HG03575 (cell line): ENCODE results near the gene CORO2B.

Experiments
- ATAC-seq: cut with Tn5 transposase; IDR thresholded peaks from one replicate; pipeline ENCODE4 v1.9.1; 2021; ENCODE audit not compliant: unreplicated experiment, insufficient number of reproducible peaks, low FRiP score; ENCODE audit errors: extremely low read depth

CORO2B gene

DNA sequence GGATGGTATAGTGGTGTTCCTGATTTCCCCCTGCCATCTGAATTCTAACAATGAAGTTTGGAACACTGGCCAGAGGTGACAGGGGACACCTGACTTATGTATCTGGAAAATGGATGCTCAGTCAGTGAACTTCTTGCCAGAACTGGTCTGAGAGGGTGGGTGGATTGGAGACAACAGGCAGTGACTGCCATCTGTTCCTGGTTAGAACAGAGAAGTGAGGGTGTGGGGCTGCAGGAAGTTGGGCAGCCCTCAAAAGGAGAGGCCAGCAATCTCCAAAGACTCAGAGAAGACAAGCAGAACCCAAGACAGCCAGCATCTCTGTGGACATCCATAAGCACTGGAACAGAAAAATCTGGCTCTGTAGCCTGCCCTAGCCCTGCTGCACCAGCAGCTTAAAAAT, 191.4 kb downstream of the CORO2B start:
- no peak for ATAC-seq

DNA sequence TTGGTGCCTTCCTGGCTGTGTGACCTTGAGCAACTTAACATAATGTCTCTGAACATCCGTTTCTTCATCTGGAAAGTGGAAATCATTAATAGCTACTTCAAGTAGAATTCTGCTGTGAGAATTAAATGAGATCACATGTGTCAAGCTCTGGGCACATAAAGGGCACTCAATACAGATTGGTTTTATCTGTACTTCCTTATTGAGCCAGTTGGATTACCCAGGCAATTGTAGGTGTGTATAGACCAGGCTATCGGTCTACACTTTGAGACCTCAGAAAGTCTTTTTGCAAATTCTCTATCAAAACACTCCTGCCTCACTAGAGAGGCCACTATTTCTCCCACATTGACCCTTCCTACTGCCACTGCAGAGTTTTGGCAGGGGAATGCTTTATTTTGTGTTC, 194.2 kb downstream of the CORO2B start:
- ATAC-seq: no peak

DNA sequence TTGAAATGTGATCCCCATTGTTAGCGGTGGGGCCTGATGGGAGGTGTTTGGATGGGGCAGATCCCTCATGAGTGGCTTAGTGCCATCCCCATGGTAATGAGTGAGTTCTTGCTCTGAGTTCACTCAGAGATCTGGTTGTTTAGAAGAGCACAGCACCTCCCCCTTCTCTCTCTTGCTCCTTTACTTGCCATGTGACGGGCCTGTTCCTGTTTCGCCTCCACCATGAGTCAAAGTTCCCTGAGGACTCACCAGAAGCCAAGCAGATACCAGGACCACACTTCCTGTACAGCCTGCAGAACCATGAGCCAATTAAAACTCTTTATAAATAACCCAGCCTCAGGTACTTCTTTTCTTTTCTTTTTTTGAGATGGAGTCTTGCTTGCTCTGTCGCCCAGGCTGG, 195.3 kb downstream of the CORO2B start:
- no peak for ATAC-seq

DNA sequence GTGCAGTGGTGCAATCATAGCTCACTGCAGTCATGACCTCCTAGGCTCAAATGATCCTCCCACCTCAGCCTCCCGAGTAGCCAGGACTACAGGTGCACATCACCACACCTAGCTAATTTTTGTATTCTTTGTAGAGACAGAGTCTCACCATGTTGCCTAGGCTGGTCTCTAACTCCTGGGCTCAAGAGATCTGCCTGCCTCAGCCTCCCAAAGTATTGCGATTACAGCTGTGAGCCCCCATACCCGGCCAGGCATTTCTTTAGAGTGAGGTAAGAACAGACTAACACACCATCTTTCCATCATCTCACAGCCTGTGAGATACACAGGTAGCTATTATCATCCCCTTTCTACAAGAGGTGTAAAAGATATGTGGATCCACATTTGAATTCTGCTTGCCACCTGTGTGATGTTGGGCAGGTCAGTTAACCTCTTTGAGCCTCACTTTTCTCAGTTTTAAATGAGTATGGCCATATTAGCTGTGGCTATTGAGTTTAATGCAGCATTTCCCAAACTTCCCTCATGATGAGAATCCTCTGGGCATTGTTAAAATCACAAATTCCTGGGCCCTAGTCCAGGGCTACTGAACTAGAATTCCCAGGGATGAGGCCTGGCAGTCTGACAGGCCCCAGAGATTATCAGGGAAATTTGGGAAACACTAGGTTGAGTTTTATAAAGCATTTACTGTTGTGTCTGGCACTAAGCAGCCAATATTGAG, 195.9 kb downstream of the CORO2B start:
- no peak for ATAC-seq

DNA sequence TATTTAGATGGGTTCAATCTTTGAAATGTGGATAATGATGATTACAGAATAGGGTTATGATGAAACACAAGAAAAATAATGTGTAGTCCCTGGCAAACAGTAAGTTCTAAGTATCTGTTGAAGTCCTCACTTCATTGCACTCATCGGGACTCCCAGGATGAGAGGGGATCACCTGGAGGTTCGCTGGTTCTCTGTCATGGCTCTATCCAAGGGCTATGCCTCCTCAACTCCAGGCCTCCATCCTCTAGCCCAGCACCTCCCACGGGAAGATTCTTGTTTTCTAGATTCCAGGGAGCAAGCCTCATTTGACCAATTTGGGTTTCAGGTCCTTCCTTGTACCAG, 196.4 kb downstream of the CORO2B start:
- ATAC-seq: no peak

DNA sequence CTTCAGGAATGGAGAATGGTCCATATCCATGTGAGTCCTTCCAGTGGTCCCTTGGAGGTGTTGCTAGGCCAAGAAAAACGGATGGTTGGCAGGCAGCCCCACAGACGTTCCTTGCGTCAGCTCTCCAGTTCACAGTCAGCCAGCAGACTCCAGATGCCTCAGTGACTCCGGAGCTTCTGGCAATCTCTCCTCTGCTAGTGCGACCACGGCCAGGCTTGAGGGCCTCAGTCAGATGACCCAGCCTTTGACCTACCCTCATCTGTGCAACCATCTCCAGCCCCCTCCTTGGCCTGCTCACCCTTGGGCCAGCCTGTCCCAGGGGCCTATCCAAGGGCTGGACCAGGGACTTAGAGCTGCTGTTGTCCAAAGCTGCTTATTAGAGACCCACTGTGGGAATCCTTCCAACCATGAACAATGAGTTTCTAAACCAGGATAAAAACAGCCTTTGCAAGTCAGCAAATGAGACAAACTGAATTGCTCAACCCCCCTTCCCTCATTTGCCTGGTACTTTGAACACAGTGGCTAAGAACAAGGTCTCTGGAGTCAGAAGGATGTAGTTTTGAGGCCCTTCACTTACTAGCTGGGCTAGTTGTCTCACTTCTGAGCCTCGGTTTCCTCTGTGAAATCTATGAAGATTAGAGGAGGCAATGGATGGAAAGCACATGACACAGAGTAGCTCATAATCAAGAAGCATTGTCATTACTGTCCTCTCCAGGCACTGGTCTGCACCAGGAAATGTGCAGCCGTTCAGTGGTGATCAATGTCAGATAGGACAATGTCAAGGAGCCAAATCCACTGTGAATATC, 197.1 kb downstream of the CORO2B start:
- no peak for ATAC-seq

DNA sequence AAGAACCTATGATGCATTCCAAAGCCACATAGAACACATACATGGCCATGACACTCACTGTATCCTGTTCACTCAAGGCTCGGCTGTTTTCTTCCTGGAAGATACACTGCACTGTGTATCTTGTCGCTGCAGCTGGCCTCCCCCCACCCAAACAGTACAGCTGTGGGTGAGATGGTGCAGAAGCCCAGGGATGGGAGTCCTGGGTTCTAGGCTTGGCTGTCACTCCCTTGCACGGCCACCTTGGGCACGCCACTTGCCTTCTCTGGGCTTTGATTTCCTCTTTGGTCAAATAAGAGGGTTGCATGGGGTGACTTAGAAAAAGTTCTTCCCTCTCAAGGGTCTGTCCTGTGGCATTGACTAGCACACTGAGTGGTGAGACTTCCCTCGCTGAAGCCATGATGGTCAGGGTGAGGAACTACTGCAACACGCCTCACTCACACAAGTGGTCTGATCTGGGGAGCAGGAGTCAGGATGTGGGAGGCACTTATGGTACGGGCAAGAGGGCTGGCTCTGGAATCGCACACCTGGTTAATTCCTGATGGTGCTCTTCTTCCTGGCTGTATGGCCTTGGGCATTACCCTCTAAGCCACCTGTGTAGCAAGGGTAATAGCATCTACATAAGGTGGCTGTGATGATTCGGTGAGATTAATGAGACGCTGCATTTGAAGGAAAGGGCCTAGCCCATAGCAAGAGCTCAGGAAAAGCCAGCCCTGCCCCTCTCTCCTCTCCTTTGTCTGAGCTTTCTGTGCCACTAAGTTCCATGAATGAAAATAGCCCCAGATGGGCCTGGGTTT, 197.9 kb downstream of the CORO2B start:
- no peak for ATAC-seq
